H9 (cell line): ENCODE data around the gene ACADM. TPM values are rescaled to one million over a fixed set of nuclear protein-coding genes. Genes with fewer than 3 reads are reported as not detected.

ENCODE experiments used
- DNase-seq: peaks from one replicate; pipeline ENCODE4 v3.0.0-alpha.2; 2017
- H2AFZ ChIP-seq: one replicate; pipeline ENCODE4 v1.6.1; 2013; ENCODE audit warnings: mild to moderate bottlenecking, low read length, control low read depth, moderate library complexity
- H2AK5ac ChIP-seq: 2 replicates; pipeline ENCODE4 v1.6.1; 2013; ENCODE audit warnings: low read length, control low read depth, mixed read lengths; ENCODE audit not compliant: insufficient read length
- H2BK120ac ChIP-seq: one replicate; pipeline ENCODE4 v1.6.1; 2013; ENCODE audit warnings: low read depth, mild to moderate bottlenecking, low read length, control low read depth, inconsistent platforms; ENCODE audit not compliant: poor library complexity, severe bottlenecking
- H2BK12ac ChIP-seq: 2 replicates; pipeline ENCODE4 v1.6.1; 2013; ENCODE audit warnings: low read length, control low read depth, mixed read lengths, low read depth; ENCODE audit not compliant: insufficient read length
- H2BK15ac ChIP-seq: 2 replicates; pipeline ENCODE4 v1.6.1; 2013; ENCODE audit warnings: low read depth, low read length, control low read depth
- H2BK20ac ChIP-seq: one replicate; pipeline ENCODE4 v1.6.1; 2013; ENCODE audit warnings: low read depth, mild to moderate bottlenecking, low read length, control low read depth, inconsistent platforms; ENCODE audit not compliant: poor library complexity, severe bottlenecking
- H2BK5ac ChIP-seq: 2 replicates; pipeline ENCODE4 v1.6.1; 2013; ENCODE audit warnings: low read length, control low read depth, mixed read lengths; ENCODE audit not compliant: insufficient read length
- H3K14ac ChIP-seq: 2 replicates; pipeline ENCODE4 v1.6.1; 2013; ENCODE audit warnings: low read length, control low read depth; ENCODE audit not compliant: insufficient read depth
- H3K18ac ChIP-seq: 2 replicates; pipeline ENCODE4 v1.6.1; 2013; ENCODE audit warnings: low read depth, mild to moderate bottlenecking, mixed read lengths, low read length, control low read depth; ENCODE audit not compliant: insufficient read length
- H3K23ac ChIP-seq: 2 replicates; pipeline ENCODE4 v1.6.1; 2013; ENCODE audit warnings: low read length, control low read depth, mixed read lengths, low read depth; ENCODE audit not compliant: insufficient read length
- H3K23me2 ChIP-seq: 2 replicates; pipeline ENCODE4 v1.6.1; 2013; ENCODE audit warnings: low read depth, mild to moderate bottlenecking, mixed read lengths, low read length, control low read depth; ENCODE audit not compliant: insufficient read length, poor library complexity, severe bottlenecking
- H3K27ac ChIP-seq: 2 replicates; pipeline ENCODE4 v1.5.1; 2013; ENCODE audit warnings: low read length, control low read depth, mixed read lengths, low read depth; ENCODE audit not compliant: insufficient read length
- H3K27me3 ChIP-seq: 2 replicates; pipeline ENCODE4 v1.6.1; 2013; ENCODE audit warnings: low read length, control low read depth, inconsistent platforms; ENCODE audit not compliant: insufficient read depth
- H3K4ac ChIP-seq: 2 replicates; pipeline ENCODE4 v1.6.1; 2013; ENCODE audit warnings: low read depth, mild to moderate bottlenecking, control low read depth, inconsistent platforms, low read length, moderate library complexity
- H3K4me1 ChIP-seq: 2 replicates; pipeline ENCODE4 v1.6.1; 2013; ENCODE audit warnings: low read length, control low read depth, inconsistent platforms; ENCODE audit not compliant: insufficient read depth
- H3K4me2 ChIP-seq: 2 replicates; pipeline ENCODE4 v1.6.1; 2013; ENCODE audit warnings: low read length, control low read depth, mixed read lengths; ENCODE audit not compliant: insufficient read length, insufficient read depth
- H3K56ac ChIP-seq: 2 replicates; pipeline ENCODE4 v1.6.1; 2013; ENCODE audit warnings: low read depth, mild to moderate bottlenecking, mixed read lengths, low read length, control low read depth; ENCODE audit not compliant: insufficient read length
- H3K79me1 ChIP-seq: 2 replicates; pipeline ENCODE4 v1.6.1; 2013; ENCODE audit warnings: low read depth, mild to moderate bottlenecking, moderate library complexity, low read length, control low read depth, inconsistent platforms; ENCODE audit not compliant: insufficient read depth, poor library complexity, severe bottlenecking
- H3K79me2 ChIP-seq: 2 replicates; pipeline ENCODE4 v1.6.1; 2013; ENCODE audit warnings: low read length, control low read depth, inconsistent platforms; ENCODE audit not compliant: insufficient read depth
- H3K9ac ChIP-seq: 2 replicates; pipeline ENCODE4 v1.6.1; 2013; ENCODE audit warnings: low read length, control low read depth, mixed read lengths; ENCODE audit not compliant: insufficient read length; ENCODE audit errors: extremely low read depth
- H3K9me3 ChIP-seq: one replicate; pipeline ENCODE4 v1.6.1; 2013; ENCODE audit warnings: low read depth, low read length, inconsistent platforms; ENCODE audit not compliant: control insufficient read depth
- H3T11ph ChIP-seq: one replicate; pipeline ENCODE4 v1.6.1; 2013; ENCODE audit warnings: mild to moderate bottlenecking, low read length, control low read depth, inconsistent platforms
- H4K20me1 ChIP-seq: one replicate; pipeline ENCODE4 v1.6.1; 2013; ENCODE audit not compliant: control insufficient read depth, insufficient read length, insufficient read depth
- H4K5ac ChIP-seq: 2 replicates; pipeline ENCODE4 v1.6.1; 2013; ENCODE audit warnings: low read depth, mild to moderate bottlenecking, mixed read lengths, low read length, control low read depth; ENCODE audit not compliant: insufficient read length
- H4K8ac ChIP-seq: replicated peaks from 2 replicates; pipeline ENCODE4 v1.6.1; 2013; ENCODE audit warnings: low read length, control low read depth, mixed read lengths, low read depth; ENCODE audit not compliant: insufficient read length
- H4K91ac ChIP-seq: 2 replicates; pipeline ENCODE4 v1.6.1; 2013; ENCODE audit warnings: low read depth, mild to moderate bottlenecking, moderate library complexity, mixed read lengths, low read length, control low read depth; ENCODE audit not compliant: insufficient read length
- H3K27ac Mint-ChIP-seq, 3 experiments: 2 replicates in 2 of 3; 3 replicates in 1 of 3; pipeline ENCODE4 v1.8.0; 2020 to 2021; ENCODE audit warnings: mixed read lengths in 3 of 3, mild to moderate bottlenecking in 1 of 3, moderate library complexity in 1 of 3
- H3K27me3 Mint-ChIP-seq: 2 replicates; pipeline ENCODE4 v1.8.0; 2021; ENCODE audit warnings: low read depth, mild to moderate bottlenecking, moderate library complexity, mixed read lengths
- H3K36me3 Mint-ChIP-seq, 3 experiments: 2 replicates in 2 of 3; 3 replicates in 1 of 3; pipeline ENCODE4 v1.8.0; 2020 to 2021; ENCODE audit warnings: low read depth in 3 of 3, mixed read lengths in 3 of 3; ENCODE audit not compliant: insufficient read depth in 1 of 3
- H3K4me1 Mint-ChIP-seq, 2 experiments: 2 replicates each; pipeline ENCODE4 v1.8.0; 2020; ENCODE audit warnings: mixed read lengths in 2 of 2
- H3K4me3 Mint-ChIP-seq, 2 experiments: 2 replicates in 1 of 2; 3 replicates in 1 of 2; pipeline ENCODE4 v1.8.0; 2020 to 2021; ENCODE audit warnings: mild to moderate bottlenecking in 2 of 2, mixed read lengths in 2 of 2, moderate library complexity in 1 of 2
- H3K9me3 Mint-ChIP-seq, 2 experiments: 2 replicates in 1 of 2; 3 replicates in 1 of 2; pipeline ENCODE4 v1.8.0; 2020; ENCODE audit warnings: mild to moderate bottlenecking in 2 of 2, mixed read lengths in 2 of 2, moderate library complexity in 1 of 2
- CTCF ChIP-seq: fragments of 200-600 bp; sonication (generic); conservative IDR thresholded peaks from 3 replicates; pipeline ENCODE4 v1.8.0; 2021; ENCODE audit warnings: antibody characterized with exemption, mild to moderate bottlenecking
- WGBS: extraction: QIAGEN DNeasy Blood & Tissue Kit; methylation state at CpG from one replicate; pipeline ENCODE4 v1.1.7; 2013; ENCODE audit warnings: missing lambda C conversion rate, low lambda C conversion rate, mixed read lengths; ENCODE audit not compliant: insufficient read length; ENCODE audit errors: extremely low coverage; 5-methylcytosine and 5-hydroxymethylcytosine counted together
- total RNA-seq: library from RNA; stranded (reverse); gene quantifications from 2 replicates; pipeline ENCODE4 v1.2.1, GENCODE V29; 2021

ACADM gene
- total RNA-seq, 1 experiment from 2014 or later = 51.3 TPM

GRCh38 chr1:75693551-75693950 lies 31.0 kb upstream of the ACADM start:
- Mint-ChIP-seq H3K36me3 (no peaks in the 10 kb centered on the region), H3K4me1 (peaks cover 0 to 4% of the 10 kb centered on the region in 2 experiments; a peak in 2 of 4 replicates), H3K27ac (no peak overlapping the region), H3K27me3 (no peaks in the 10 kb centered on the region; the same call in 1 of the 2 replicates), H3K9me3 (peaks cover 0 to 3% of the 10 kb centered on the region in 2 experiments; a peak in 1 of 5 replicates), H3K4me3 (no peak overlapping the region)
- Histone ChIP-seq H4K5ac (no peak overlapping the region), H3K27me3 (no peaks in the 10 kb centered on the region), H2BK120ac (no peak overlapping the region), H3K79me1 (no peaks in the 10 kb centered on the region), H4K91ac (no peak overlapping the region), H4K8ac (no peak overlapping the region), H3T11ph (no peak overlapping the region), H2BK15ac (no peak overlapping the region), H2AK5ac (no peak overlapping the region), H3K56ac (no peak overlapping the region), H2BK5ac (no peak overlapping the region), H3K9me3 (no peaks in the 10 kb centered on the region), H2AFZ (no peak overlapping the region), H3K14ac (no peak overlapping the region), H3K9ac (no peak overlapping the region), H3K23me2 (no peaks in the 10 kb centered on the region), H3K4ac (no peak overlapping the region), H3K79me2 (no peaks in the 10 kb centered on the region), H3K23ac (no peak overlapping the region), H2BK12ac (no peak overlapping the region), H2BK20ac (no peak overlapping the region), H3K4me2 (no peak overlapping the region), H3K18ac (no peak overlapping the region), H3K4me1 (no peaks in the 10 kb centered on the region), H4K20me1 (no peaks in the 10 kb centered on the region), H3K27ac (no peak overlapping the region)
- no CpG with 5 or more reads among the region's 3 CpGs for WGBS
- TF ChIP-seq CTCF = no peak
- no peak for DNase-seq
